Renal cortex interstitium (tissue), 11 donors: Measurements from ENCODE around the gene SCTR. TPM values are rescaled to one million over a fixed set of nuclear protein-coding genes. Genes with fewer than 3 reads are reported as not detected.

ENCODE experiments used
- DNase-seq, 11 donors: peaks; one replicate each; pipeline ENCODE4 v3.0.0-alpha.2; 2013; ENCODE audit warnings: low read depth in 9 of 11, low spot score in 4 of 11; ENCODE audit errors: extremely low read depth in 1 of 11
- polyA plus RNA-seq, 3 donors: library from polyadenylated mRNA; unstranded; fragments of 120-200 nt; gene quantifications; one replicate each; pipeline ENCODE4 v1.2.1, GENCODE V29; 2013; ENCODE audit not compliant: insufficient read length in 3 of 3

The SCTR gene
- polyA plus RNA-seq, 3 donors: 9.4 to 27.4 (median 9.6) TPM

DNA sequence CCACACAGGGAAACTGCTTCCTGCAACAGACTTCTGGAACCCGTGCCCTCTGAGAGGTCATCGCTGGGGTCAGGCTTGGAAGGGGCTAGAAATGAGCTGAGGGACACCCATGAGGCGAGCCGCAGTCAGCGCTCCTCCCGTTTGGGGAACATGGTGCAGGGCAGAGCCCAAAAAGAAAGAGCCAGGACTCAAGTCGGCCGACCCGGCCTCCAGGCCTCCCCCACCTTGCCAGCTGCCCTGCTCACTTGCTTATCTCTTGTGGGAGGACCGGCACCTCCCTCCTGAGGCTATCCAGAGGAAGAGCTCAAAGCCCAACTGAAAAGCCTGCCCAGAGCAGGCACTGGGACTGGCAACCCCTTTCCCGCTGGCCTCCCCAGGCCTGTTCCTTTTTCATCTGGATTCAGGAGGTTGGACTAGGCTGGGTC, 43.6 kb downstream of the SCTR start:
- no peak for DNase-seq

DNA sequence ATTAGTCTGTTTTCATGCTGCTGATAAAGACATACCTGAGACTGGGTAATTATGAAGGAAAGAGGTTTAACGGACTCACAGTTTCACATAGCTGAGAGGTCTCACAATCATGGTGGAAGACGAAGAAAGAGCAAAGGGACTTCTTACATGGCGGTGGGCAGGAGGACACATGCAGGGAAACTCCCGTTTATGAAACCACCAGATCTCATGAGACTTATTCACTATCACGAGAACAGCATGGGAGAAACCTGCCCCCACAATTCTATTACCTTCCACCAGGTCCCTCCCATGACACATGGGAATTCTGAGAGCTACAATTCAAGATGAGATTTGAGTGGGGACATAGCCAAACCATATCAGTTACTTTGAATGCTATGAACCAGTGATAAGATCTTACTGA, 44.1 kb downstream of the SCTR start:
- no peak for DNase-seq

DNA sequence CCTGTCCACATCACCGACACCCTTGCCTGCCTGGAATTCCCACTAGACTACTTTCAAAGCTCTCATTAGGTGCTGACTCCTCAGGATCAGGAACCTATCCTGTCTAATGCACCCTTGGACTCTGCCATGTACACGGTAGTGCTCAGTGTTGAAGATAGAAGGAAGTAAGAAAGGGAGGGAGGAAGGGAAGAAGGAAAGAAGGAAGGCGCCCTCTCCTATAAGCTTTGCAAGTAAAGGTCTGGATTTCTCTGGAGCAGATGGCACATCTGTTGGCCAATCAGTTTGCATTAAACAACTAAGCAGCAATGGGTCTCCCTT, 45.3 kb downstream of the SCTR start:
- no peak for DNase-seq

DNA sequence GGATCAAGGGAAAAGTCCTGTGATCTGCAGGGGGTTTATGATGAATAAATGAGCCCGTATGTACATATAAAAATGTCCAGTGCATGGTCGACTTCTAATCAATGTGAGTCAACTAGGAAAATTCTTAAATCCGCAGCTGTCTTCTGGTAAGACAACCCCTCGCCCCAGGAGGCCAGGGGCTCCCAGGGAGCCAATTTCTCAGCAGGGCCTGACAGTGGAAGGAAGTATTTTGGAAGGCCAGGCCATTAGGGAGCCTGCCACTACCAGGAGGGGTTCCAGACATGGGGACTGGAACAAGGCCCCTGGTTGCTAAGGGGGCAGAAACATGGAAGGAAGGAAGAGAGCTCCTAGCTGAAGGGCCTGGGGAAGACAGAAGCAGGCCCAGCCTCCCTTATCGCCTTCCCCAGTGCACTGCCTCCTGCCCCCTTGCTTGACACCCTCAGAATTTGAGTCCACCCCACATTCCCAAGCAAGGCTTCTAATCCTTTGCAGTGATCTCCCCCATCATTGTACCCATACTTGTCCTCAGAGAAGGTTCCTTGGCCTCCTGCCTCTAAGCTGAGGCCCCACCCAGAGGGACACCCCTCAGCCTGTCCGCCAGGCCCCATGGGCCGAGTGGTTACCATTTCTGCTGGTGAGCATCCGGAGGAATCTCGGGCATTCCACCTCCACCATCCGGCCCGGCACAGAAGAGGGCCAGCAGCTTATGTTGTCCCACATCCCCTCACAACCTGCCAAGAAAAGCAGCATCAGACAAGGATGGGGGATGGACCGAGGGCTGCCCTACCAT, 45.9 kb downstream of the SCTR start:
- DNase-seq: no peak

DNA sequence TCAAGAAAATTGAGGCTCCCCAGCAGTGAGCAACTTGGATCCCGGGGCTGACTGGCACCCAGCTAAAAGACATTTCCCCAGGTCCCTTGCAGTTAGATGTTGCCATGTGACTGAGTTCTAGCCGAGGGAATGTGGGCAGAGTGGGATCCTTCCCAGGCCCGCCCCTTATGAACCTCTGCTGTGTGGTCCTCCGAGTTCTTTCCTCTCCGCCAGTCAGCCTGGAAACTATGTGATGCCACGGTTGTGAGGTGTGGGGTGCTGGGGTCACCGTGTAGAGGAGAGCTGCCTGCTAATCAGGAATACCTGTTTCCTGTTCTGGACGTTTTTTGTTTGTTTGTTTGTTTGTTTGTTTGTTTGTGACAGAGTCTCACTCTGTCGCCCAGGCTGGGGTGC, 47.2 kb downstream of the SCTR start:
- DNase-seq: no peak

DNA sequence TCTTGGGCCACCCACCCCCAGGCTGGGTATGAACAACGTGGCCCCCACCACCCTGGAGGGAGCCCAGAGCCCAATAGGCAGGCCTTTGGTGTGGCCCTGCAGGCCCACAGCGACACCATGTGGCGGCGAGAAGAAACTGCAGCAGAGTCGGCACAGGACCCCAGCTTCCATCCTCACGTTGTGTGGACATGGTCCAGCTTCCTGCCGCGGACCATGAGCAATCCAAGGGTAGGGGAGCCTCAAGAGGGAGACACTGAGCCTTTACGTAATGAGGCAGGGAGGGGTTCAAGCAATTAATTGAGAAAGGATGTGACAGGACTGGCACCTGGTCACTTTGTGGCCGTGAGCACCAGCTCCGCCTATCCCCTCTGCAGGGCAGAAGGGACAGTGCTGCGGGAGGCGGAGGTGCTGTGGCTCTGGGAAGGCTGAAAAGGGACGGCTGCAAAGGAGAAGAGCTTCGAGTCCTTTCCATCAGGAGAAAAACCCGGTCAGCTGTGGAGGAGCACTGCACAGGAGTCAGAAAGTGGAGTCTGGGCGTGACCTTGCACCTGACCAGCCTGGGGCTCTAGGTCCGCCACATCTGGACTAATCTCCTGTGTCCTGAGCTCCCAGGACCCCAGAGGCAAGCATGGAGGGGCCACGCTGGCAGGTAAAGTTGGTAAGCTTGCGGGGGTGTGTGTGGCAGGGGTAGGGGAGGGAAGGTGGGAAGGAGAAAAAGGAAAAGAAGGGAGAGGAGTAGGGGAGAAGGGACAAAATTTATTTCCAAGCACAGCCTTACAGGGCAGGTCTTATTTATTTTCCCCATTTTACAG, 47.8 kb downstream of the SCTR start:
- DNase-seq: peak in 9 of 11 donors; percentile 36 to 63 (median 51)

DNA sequence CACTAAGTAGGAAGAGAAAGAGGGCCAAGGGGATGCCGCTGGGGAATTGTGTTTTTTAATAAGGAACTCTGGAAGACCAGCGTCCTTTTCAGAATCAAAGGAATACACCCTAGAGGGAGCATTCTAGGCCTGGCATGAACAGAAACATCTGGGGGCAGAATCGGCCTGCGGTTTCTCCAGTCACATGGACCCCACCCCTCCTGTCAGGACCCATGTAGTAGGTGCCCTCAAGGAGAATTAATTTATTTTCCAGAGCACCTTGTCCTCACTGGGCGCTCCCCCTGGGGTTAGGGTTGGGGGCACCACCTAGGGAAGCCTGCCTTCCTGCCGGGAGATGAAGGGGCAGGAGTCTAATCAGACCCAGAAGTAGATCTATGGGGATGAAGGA, 48.4 kb downstream of the SCTR start:
- DNase-seq: no peak

DNA sequence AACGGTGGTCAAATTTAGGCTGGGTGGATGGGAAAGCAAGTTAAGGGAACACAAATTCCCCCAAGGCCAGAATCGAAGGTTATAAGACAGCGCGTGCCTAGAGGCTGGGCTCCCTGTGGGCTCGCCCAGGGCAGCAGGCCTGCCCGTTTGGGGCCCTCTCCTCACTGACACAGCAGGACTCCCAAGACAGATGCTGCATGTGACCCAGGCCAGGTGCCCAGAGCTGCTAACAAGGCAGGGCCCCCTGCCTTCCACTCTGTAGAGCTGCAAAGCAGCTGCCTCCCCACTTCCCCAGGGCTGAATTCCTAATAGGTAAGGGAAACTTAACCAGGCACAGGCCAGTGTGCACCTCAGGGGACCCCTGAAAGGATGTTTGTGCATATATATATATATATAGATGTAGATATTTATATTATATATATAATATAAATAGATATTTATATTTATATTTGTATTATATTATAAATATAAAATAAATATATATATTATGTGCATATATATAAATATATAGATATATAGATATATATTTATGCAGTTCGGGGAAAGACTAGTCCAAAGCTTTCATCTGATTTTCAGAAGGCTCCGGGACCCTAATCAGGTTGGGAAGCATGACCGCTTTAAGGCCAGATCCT, 48.9 kb downstream of the SCTR start:
- no peak for DNase-seq

DNA sequence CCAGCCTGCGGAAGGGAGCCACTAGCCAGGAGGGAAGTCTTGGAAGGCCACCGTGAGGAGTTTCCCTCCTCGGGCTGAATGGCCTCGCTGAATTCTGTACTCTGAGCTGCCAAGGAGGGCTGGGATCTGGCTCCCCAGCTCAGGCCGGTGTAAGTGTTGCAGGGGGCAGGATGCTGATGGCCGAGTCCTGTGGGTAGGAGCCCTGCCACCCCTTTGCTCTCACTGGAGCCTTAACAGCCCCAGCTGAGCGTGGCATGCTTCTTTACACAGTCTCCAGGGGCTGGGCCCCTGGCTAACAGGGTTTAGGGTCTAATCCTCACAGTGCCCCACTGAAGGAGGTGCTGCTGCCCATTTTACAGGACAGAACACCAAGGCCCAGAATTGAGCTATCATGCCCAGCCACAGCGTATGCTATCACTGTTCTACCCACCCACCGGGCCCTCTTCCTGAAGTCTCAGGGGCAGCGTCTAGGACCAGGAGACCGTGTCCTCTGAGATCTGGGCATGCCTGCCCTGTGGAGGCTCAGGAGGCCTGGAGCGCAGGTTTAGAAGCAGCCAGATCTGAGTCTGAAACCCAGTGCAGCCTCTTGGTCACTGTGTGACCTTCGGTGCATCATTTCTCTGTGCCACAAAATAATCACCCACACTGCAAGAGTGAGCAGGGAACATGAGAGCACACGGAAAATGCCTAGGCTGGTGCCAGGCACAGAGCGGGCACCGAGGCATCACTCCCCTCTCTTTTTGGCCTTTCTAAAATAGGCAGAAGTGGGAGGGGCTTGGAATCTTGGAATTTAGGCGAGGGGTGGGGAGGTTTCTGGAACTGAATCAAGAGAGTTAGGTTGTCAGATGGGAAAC, 49.7 kb downstream of the SCTR start:
- DNase-seq: no peak

DNA sequence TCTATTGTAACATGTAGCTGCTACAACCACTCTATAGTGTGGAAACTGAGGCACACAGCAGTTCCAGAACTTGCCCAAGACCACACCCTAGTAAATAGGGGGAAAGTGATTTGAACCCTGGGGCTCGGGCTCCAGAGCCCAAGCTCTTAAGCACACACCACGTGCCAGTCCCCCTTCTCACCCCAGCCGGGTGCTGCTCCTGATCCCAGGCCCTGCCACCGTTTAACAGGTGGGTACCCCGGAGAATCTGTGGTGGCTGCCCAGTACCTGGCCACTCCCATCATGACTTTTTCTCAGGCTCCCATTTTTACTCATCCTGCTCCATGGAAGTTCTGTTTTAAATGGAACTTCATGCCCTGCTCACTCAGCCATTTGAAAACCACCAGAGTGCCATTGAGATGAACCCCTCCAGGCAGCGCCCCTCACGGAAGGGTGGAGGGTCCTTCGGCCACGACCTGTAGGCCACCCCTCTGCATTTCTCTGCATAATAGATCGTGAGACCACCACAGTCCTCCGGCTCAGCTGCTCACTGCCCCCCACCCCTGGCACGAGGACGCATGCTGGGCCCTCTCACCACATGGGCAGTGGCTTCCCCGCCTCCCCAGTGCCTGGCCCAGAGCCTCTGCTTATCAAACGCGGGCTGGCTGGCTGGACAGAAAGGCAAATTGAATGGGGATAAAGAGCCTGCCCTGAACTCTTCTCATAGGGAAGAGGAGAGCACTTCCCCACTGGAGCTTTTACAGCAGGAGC, 50.5 kb downstream of the SCTR start:
- no peak for DNase-seq

DNA sequence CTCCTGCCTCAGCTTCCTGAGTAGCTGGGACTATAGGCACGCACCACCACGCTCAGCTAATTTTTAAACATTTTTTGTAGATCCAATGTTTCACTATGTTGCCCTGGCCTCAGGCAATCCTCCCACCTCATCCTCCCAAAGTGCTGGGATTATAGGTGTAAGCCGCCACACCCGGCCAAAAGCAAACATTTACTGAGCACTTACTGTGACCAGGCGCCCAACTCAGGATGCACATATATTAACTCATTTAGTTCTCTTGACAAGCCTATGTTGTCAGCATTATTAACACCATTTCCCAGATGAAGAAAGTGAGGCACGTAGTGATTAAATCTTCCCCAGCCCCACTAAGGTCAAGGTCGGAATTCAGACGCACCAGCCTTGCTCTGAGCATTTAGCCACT, 51.5 kb downstream of the SCTR start:
- no peak for DNase-seq

DNA sequence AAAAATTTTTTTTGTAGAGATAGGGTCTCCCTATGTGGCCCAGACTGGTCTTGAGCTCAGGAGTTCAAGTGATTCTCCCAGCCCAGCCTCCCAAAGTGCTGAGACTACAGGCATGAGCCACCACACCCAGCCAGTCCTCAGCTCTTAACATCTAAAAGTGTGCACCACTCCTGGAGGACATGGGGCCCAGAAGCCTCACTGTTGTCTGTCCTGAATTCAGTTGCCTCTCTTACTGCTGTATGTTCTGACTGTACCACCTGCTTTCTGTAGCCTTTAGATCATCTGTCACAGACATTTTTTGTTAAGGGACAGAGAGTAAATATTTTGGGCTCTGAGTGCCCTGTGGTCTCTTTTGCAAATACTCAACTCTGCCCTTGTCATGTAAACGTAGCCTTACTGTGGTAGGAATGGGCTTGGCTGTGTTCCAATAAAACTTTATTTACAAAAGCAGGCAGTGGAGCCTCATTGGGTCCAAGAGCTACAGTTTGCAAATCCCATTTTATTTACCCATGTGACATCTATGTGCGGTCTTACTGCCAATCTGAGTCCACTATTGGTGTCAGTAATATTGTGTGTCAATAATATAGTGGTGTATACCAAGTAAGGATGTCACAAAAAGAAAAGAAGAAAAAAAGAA, 54.5 kb downstream of the SCTR start:
- no peak for DNase-seq

DNA sequence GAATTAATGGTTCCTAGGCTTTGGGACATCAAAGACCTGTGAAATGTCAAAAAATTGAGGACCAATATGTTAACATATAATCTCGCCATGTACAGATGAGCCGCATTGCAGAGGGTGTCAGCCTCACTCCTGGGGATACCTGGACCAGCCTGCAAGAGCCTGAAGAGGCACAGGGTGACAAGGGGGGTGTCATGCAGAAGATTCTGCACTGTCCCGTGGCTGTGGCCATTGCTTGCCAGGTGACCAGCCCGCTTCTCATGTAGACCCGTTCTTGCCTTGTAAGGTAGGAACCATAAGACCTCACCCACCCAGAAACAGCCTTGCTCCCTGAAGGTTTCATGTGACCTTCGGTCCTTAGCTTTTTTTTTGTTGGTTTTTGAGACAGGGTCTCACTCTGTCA, 55.2 kb downstream of the SCTR start:
- DNase-seq: no peak

DNA sequence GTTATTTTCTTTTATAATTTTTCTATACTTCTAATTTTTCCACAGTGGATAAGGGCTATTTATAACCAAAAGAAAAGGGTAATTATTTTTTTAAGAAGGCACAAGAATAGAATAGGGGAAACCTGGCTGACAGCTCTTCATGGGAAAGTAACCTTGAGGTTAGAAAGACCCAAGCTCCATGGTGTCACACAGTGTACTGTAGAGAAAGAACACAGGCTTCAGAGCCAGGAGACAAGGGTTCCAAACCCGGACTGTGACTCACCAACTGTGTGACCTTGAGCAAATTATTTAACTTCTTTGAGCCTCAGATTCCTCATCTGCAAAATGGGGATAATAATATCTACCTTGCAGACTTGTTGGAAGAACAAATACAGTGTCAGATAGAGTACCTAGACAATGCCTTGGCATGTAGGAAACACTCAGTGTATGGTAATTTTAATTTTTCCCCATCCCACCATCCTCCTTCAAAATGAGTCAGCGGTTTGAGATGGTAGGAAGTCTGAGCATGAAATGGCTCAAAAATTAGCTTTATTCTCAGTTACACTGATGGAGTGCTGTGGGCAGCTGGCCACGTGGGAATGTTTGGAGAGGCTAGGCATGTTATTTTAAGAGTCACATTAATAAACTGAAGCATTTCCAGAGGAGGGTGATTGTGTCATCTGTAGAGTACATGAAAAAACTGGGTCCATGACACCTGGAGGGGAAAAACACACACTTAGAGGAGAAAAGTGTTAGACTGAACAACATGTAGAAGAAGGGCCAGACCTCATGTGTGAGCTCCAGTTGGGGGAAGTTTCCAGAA, 55.9 kb downstream of the SCTR start:
- DNase-seq: no peak

DNA sequence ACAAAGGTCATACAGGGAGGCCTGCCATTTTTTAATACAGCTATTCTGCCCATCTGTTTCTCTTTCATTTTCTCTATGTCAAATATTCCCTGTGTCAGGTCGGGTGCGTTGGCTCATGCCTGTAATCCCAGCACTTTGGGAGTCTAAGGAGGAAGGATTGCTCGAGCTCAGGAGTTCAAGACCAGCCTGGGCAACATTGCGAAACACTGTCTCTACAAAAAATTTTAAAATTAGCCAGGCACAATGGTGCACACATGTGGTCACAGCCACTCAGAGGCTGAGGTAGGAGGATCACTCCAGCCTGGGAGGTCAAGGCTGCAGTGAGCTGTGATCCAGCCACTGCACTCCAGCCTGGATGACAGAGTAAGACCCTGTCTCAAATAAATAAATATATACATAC, 57.9 kb downstream of the SCTR start:
- DNase-seq: no peak

DNA sequence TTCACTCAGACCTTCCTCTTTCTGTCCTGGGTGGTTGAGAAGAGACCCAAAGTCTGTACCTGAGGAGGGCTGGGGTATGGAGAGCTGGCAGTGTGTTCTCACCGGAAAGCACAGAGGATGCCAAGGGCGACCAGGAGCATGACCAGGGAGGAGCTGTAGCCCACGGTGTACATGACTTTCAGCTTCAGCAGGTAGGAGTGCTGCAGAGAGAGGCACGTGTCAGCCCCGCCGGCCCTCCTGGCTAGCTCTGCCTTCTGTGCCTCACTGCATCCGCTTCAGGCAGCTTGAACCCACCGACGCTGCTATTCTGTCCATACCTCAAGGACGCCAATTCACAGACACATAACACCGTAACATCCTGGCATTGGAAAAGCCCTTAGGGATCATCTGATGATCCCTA, 58.6 kb downstream of the SCTR start:
- no peak for DNase-seq

DNA sequence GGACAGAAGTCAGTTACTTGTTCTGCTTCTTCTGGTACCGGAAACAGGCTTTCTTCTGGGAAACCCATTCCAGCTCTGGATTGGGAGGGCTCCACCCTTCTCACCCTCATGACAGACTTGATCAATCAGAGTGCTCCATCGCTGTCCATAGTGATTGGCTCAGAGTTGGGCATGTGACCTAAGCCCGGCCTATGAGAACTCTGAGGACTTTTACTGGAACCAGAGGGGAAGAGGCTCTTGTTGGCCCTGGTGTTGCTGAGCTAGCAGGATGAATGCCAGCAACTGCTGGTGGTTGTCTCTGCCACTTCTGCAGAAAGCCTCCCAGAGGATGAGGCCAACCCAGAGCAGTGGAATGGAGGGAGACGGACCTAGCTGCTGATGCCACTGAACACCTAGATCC, 59.3 kb downstream of the SCTR start:
- no peak for DNase-seq

DNA sequence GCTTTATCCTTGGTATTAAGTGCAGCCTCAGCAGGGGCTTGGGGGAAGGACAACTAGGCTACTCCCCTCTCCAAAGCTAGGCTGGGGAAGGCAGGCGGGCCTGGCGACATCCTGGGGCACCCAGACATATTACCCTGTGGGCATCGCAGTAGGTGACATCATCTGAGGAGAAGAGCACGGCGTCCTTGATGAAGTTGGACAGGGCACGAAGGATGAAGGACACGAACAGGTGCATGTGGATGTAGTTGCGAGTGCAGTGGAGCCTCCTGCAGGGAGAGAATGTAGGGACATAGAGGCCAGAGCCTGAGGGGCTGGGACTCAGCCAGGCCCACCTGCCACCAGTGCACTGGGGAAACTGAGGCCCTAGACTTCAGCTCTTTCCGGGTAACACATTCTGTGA, 60.3 kb downstream of the SCTR start:
- no peak for DNase-seq
